ENCODE data around the gene RCE1.
A peak's percentile ranks its signal among the peaks of the same experiment; 100 is the strongest.

RCE1 gene

GRCh38 chr11:66845143-66845875, 2.1 kb downstream of the RCE1 start:
- no peak for DNase-seq

GRCh38 chr11:66845876-66846212, 2.6 kb downstream of the RCE1 start:
- no peak for DNase-seq

DNA sequence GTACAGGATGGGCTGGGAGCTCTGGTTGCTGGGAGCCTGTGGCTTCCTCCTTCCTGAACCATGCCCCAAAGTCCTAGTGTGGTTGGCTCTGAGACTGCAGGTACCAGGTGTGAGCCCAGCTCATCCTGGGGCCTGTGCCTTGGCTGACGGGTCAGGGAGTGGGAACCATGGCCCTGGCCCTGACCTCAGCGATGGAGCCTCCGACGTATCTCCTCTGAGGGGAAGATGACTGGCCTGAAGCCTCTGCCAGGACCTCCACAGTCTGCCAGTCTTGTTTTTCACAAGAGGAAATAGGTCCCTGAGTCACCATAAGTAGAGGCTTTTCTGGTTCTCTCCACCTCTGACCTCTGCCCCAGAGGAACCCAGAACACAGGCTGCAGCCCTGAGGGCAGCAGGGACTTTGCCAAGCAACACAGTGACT, 3.4 kb downstream of the RCE1 start:
- no peak for DNase-seq

DNA sequence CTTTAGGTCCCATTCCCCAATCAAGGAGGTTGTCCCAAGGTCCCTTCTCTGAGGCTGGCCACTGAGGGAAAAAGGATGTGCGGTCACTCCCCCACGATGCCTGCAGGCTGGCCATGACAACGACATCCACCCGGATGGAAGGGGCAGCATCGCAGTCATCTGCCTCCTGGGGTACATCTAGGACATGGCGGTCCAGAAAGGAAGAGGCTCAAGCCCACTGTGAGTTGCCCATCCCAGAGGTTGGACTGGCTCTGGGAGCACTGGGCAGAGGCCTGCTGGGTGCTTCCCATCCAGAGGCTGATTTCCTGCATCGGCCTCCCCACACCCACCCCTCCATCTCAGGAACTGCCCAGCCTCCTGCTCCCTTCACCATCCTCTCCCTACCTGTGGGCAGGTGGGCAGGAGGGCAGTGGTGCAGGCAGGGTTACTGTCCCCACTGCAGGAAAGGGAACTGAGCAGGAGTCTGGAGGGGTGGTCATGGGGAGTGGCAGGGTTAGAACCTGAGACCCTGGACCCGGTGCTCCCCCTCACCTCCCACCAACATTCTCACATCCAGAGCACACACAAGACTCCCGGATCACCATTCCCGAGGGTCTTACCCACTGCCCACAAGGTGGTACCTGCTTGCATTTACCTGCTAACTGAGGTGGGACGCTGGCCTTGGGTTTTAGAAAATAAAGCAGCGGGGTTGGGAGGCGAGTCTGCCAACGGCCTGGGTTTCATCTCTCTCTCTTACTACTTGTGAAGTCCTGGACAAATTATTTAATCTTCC, 4.4 kb downstream of the RCE1 start:
- DNase-seq: no peak

GRCh38 chr11:66848671-66849500, 5.6 kb downstream of the RCE1 start:
- no peak for DNase-seq

DNA sequence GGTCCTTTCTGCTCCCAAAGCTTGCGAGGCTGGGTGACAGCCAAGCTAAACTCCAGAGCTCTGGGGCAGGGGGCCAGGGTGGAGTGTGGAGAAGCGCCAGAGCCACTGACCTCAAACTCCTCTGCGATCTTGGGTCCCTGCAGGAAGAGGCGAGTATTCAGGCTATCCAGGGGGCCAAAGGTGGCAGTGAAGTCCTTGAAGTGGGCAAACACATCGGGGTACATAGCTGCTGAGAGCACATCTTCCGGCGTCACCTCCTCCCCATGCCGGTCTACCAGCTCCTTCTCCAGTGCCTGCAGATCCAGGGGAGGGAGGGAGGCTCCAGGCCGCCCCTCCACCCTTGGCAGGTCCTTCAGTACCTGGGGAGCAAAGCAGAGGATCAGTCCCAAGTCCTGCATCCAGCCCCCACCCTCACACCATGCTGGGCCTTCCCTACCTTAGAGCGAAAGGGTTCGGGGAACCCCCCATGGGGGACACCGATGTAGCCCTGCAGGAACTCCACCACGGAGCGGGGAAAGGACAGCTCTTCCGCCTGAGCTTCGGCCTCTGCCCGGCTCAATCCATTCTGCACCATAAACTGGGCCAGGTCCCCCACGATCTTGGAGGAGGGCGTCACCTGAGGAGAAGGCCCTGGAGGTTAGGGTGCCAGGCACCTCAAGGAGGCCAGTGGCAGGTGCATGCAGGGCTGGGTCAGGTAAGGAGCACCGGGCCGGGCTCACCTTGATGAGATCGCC, 6.4 kb downstream of the RCE1 start:
- no peak for DNase-seq

DNA sequence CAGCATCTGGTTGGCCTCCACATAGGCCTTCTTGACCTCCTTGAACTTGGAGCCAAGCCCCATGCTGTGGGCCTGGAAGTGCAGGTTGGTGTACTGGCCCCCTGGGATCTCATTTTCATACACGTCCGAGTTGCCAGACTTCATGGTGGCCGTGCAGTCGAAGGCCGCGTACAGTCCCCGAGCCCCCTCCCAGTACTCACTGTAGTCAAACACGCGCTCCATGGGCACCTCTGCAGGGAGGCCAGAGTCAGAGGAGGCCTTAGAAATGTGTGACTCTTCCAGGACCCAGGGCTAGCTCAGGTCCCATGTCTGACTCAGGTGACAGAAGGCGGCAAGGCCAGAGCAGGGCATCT, 7.0 kb downstream of the RCE1 start:
- no peak for DNase-seq

- no peak for DNase-seq
Observed at GRCh38 chr11:66850588-66851238, 7.5 kb downstream of the RCE1 start.

DNA sequence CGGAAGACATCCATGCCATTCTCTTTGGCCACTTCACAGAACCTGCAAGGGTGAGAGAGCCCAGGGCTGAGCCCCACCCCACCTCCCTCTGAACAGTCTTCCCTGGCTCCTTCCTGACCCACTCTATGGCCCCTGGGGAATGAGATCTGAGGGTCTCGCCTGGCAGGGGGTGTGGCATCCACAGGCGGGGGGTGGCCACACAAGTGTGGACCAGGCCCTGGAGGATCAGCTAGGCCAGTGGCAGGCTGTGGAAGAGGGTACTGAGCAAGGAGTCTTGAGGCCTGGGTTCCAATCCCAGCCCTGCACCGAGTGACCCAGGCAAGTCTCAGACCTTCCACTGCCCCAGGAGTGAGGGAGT, 8.0 kb downstream of the RCE1 start:
- no peak for DNase-seq

GRCh38 chr11:66851698-66852465, 8.6 kb downstream of the RCE1 start:
- DNase-seq: no peak

DNA sequence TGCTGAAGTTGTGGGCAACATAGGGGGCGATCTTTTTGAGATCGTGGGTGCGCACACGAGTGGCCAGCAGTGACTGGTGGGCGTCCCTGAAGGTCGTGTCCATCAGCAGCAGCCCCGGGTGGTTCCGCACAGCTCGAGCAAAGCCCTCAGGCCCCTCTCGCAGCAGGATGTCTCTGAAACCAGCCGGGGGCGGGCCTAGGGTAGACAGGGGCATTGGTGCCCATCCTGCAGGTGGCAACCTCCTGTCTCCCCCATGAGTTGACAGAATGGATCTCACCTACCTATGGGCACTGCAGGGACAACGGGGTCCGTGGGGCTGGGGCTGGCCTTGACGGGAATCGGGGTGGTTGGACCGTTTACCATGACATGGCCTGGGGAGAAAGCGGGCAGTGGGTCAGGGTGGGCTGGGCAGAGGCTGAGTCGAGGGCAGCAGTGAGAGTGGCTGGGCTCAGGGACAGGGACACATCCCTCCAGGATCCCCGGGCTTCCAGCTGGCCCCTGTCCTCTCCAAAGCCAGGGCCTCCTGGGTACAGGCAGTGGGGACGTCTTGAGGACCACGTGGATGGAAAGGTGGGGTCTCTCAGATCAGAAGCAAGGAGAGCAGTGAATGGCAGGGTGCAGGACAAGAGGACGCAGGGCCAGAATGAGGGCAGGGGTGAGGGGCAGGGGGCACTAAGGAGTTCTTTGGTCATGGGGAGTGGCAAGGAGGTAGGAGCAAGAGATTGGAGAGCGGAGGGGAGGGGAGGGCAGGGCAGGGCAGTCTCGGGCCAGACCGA, 9.4 kb downstream of the RCE1 start:
- no peak for DNase-seq

- no peak for DNase-seq
Observed at GRCh38 chr11:66853242-66854229, 10.3 kb downstream of the RCE1 start.

GRCh38 chr11:66854231-66854661, 11.0 kb downstream of the RCE1 start:
- DNase-seq: no peak

DNA sequence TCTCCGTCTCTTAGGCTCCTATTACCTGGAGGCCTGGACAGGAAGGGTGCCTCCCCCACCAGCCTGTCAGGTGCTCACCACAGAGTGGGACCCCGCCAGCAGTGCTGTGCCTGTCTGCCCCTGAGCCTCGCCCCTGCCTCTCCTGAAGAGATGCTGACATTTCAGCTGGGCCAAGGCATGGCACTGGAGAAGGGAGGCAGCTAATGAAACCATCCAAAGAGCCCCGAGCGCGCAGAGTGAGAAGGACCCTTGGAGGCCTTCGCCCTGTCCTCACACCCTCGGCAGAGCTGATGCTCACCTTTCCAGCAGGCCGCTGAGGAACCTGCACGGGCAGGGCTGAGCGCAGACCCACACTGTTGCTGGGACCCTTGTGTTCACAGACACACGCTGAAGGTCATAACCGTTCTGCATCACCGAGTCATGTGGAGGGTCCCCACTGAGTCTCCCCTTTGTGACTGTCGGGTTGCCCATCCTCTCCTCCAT, 11.5 kb downstream of the RCE1 start:
- no peak for DNase-seq

DNA sequence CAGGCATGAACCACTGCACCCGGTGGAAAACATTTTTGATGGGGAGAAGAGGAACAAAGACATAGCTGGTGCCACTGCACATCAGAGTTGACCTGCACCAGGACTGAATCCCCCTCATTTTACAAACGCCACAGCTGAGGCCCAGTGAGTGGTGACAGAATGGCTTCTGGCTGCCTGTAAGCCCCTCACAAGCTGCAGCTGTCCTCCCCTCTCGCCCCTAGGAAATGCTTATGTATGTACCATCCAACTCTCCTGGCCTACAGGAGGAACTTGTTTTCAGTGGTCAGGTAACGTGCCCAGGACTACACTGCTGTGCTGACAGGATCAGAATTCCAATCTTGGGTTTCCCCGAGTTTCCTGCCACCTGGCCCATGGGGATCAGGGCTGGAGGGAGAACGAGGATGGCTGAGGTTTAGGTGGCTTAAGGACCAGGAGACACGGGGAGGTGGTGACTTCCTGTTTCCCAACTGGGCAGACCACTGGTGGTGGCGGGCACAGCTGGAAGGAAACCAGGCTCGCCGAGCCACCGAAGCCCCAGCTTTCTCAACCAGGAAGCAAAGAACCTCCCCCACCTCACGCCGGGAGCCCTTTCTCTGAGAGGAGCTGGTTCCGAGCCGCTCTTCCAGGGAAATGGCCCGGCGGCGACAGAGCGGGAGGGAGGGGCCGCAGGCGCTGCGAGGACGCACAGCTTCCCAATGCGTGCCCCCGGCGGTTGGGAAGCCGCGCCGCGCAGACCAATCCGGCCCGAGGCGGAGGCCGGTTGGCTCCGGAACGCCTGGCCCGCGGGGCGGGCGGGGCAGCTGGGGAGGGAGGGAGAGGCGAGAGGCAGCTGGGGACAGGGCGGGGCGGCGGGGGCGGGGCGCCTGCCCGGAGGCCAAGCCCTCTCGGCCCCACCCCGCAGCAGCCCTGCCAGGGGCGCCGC, 12.6 kb downstream of the RCE1 start:
- peak; percentile 91 for DNase-seq

- peak; percentile 87 for DNase-seq
Observed at GRCh38 chr11:66856496-66857233, 13.4 kb downstream of the RCE1 start, which contains the start of gene LRFN4. Gene LRFN4, plus strand, starts transcription at chr11:66857064. Its CDS starts 681 bp downstream, at chr11:66857745.

GRCh38 chr11:66857234-66857926, 14.1 kb downstream of the RCE1 start:
- DNase-seq: no peak

All from retina (tissue), 1 donor.